ENCODE data around the gene TFIP11. TPM values are rescaled to one million over a fixed set of nuclear protein-coding genes. Genes with fewer than 3 reads are reported as not detected.

Gene TFIP11
- total and polyA plus RNA-seq, 9 of the 15 experiments (the other 6 are each of a cell fraction or from before 2014, with no cell fraction given) = 11.5 to 38.1 (median 25.2) TPM

DNA sequence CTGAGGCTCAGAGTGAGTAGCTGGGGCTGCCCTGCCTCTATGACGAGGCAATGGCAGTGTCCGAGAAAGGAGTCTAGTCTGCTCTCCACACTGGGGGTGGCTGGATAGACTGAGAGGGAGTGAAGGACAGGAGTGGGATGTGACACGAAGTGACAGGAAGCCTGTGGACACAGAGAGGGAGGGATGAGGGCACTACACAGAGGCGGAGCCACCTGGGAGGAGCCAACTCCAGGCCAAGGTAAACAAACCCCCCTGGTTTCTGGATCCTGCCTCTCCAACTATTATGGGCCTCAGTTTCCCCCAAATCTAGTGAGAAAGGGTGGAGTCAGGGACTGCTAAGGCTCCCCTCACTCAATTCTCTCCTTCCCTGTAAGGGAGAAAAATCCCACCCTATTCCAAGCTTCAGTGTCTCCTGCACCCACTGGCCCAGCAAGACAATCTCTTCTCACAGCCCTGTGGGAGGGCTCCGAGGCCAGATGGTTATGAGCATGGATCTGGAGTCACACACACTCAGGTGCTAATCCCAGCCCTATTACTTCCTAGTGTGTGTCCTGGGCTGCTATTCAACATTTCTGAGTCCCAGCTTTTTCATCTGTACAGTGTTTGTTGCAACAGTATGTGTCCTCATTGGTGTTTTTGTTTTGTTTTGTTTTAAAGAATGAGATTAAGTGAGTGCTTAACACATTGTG is 58.3 kb downstream of the TFIP11 start:
- CTCF ChIA-PET (ENCODE audit: low intra/inter-chr PET ratio) = no interaction called here
- no peaks in the 10 kb centered on the region for H3K79me2 ChIP-seq (ENCODE audit: control insufficient read depth, insufficient read depth, low read length)
- H3K9me1 ChIP-seq (ENCODE audit: control insufficient read depth, insufficient read depth, low read length) = no peaks in the 10 kb centered on the region
- H2AFZ ChIP-seq (ENCODE audit: low read depth, low read length) = no peak overlapping the region
- intact Hi-C loops (cut with micrococcal nuclease) = no loop called here
- DNase-seq (ENCODE audit: extremely low read depth in 1 of 4, low spot score in 3 of 4) (no peak), ATAC-seq (no peak), FAIRE-seq (no peak)
- no peak overlapping the region; a peak in 1 of 4 replicates for H3K9ac ChIP-seq (ENCODE audit: insufficient read depth in 1 of 2, low read depth in 2 of 2, low read length in 2 of 2)
- no peaks in the 10 kb centered on the region for H3K9me3 ChIP-seq (replicated peaks; ENCODE audit: control insufficient read depth, insufficient read depth, low read depth, low read length)
- no peak overlapping the region for H3K27ac ChIP-seq (ENCODE audit: extremely low read depth, low read depth, low read length)
- POLR2A ChIA-PET = no interaction called here
- no TSS peak for BruUV-seq (replicated peaks)
- H3K4me1 ChIP-seq (replicated peaks in 1 of 2; ENCODE audit: control insufficient read depth in 2 of 2, insufficient read depth in 2 of 2, low read length in 2 of 2) = no peaks in the 10 kb centered on the region; a peak in 1 of 5 replicates
- no peaks in the 10 kb centered on the region for H4K20me1 ChIP-seq (replicated peaks; ENCODE audit: control insufficient read depth, insufficient read depth, low read length)
- no peak overlapping the region for H3K4me3 ChIP-seq
- H3K27me3 ChIP-seq (ENCODE audit: control insufficient read depth in 2 of 2, insufficient read depth in 2 of 2, low read length in 2 of 2) = no peaks in the 10 kb centered on the region
- in situ Hi-C loops (cut with MboI) = no loop called here
- 84% methylated on average over 4 of the region's 5 CpGs for WGBS (ENCODE audit: insufficient coverage, low coverage, missing lambda C conversion rate)
- no peak overlapping the region for H3K4me2 ChIP-seq (ENCODE audit: insufficient read depth, low read length)
- peaks cover 51% of the 10 kb centered on the region; the same call in 2 of the 3 replicates for H3K36me3 ChIP-seq (ENCODE audit: control insufficient read depth, insufficient read depth, low read length)
- TF ChIP-seq, protein P1, sequence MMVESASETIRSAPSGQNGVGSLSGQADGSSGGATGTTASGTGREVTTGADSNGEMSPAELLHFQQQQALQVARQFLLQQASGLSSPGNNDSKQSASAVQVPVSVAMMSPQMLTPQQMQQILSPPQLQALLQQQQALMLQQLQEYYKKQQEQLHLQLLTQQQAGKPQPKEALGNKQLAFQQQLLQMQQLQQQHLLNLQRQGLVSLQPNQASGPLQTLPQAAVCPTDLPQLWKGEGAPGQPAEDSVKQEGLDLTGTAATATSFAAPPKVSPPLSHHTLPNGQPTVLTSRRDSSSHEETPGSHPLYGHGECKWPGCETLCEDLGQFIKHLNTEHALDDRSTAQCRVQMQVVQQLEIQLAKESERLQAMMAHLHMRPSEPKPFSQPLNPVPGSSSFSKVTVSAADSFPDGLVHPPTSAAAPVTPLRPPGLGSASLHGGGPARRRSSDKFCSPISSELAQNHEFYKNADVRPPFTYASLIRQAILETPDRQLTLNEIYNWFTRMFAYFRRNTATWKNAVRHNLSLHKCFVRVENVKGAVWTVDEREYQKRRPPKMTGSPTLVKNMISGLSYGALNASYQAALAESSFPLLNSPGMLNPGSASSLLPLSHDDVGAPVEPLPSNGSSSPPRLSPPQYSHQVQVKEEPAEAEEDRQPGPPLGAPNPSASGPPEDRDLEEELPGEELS (CRISPR knock-in tag; IDR thresholded peaks at IDR 0.05; ENCODE audit: borderline replicate concordance) = no peak
- TF ChIP-seq JUN (IDR thresholded peaks at IDR 0.05; ENCODE audit: borderline replicate concordance, low read depth, low read length) (no peak), JUN (CRISPR knock-in tag; IDR thresholded peaks at IDR 0.05; ENCODE audit: borderline replicate concordance) (no peak), SIN3A (IDR thresholded peaks at IDR 0.05; ENCODE audit: borderline replicate concordance in 2 of 2, control insufficient read depth in 1 of 2, low read depth in 2 of 2, low read length in 2 of 2) (no peak), RAD21 (CRISPR knock-in tag; conservative IDR thresholded peaks at IDR 0.05 in 1 of 2, IDR thresholded peaks at IDR 0.05 in 1 of 2) (no peak), PTBP1 (IDR thresholded peaks at IDR 0.05; ENCODE audit: low read depth, low read length) (no peak), ZNF184 (CRISPR knock-in tag; IDR thresholded peaks at IDR 0.05) (no peak), ZNF586 (CRISPR knock-in tag; conservative IDR thresholded peaks at IDR 0.05) (no peak), ZNF431 (CRISPR knock-in tag; IDR thresholded peaks at IDR 0.05) (no peak), RBM39 (optimal IDR thresholded peaks at IDR 0.05; ENCODE audit: low read depth, low read length) (no peak), NR2C1 (IDR thresholded peaks at IDR 0.05) (no peak), NR2C1 (tag; IDR thresholded peaks at IDR 0.05) (no peak)
- TF ChIP-seq, protein P2, sequence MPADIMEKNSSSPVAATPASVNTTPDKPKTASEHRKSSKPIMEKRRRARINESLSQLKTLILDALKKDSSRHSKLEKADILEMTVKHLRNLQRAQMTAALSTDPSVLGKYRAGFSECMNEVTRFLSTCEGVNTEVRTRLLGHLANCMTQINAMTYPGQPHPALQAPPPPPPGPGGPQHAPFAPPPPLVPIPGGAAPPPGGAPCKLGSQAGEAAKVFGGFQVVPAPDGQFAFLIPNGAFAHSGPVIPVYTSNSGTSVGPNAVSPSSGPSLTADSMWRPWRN (IDR thresholded peaks at IDR 0.05; ENCODE audit: low read depth) = no peak
- TF ChIP-seq, protein P3, sequence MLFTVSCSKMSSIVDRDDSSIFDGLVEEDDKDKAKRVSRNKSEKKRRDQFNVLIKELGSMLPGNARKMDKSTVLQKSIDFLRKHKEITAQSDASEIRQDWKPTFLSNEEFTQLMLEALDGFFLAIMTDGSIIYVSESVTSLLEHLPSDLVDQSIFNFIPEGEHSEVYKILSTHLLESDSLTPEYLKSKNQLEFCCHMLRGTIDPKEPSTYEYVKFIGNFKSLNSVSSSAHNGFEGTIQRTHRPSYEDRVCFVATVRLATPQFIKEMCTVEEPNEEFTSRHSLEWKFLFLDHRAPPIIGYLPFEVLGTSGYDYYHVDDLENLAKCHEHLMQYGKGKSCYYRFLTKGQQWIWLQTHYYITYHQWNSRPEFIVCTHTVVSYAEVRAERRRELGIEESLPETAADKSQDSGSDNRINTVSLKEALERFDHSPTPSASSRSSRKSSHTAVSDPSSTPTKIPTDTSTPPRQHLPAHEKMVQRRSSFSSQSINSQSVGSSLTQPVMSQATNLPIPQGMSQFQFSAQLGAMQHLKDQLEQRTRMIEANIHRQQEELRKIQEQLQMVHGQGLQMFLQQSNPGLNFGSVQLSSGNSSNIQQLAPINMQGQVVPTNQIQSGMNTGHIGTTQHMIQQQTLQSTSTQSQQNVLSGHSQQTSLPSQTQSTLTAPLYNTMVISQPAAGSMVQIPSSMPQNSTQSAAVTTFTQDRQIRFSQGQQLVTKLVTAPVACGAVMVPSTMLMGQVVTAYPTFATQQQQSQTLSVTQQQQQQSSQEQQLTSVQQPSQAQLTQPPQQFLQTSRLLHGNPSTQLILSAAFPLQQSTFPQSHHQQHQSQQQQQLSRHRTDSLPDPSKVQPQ (CRISPR knock-in tag; IDR thresholded peaks at IDR 0.05; ENCODE audit: borderline replicate concordance) = no peak
- TF ChIP-seq, protein P4, sequence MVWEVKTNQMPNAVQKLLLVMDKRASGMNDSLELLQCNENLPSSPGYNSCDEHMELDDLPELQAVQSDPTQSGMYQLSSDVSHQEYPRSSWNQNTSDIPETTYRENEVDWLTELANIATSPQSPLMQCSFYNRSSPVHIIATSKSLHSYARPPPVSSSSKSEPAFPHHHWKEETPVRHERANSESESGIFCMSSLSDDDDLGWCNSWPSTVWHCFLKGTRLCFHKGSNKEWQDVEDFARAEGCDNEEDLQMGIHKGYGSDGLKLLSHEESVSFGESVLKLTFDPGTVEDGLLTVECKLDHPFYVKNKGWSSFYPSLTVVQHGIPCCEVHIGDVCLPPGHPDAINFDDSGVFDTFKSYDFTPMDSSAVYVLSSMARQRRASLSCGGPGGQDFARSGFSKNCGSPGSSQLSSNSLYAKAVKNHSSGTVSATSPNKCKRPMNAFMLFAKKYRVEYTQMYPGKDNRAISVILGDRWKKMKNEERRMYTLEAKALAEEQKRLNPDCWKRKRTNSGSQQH (CRISPR knock-in tag; IDR thresholded peaks at IDR 0.05) = no peak
